CD4-positive, alpha-beta T cell treated with Interleukin-17A for 4 hours (primary cell): Measurements from ENCODE around the gene C6.

Experiments used
- DNase-seq: peaks from one replicate; pipeline ENCODE4 v3.0.0-alpha.2; 2020; ENCODE audit warnings: mixed read lengths

Gene C6

DNA sequence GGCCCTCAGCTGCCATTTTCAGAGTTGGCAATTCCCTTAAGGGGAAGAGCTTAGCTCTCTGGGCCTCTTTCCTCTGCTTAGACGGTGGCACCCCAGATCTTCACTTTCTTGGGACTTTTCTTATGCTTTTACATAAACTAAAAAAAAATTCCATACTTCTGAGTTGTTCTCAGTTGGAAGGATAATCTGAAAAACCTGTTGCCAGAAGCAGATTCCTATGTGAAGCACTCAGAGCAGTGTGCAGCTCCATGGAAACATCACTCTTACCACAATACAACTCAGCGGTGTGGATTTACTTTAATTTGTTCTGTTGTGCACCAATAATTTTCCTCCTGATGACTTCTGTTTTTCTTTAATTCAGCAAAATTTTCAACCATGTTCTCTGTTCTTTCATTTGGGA, 98.1 kb downstream of the C6 start:
- no peak for DNase-seq

DNA sequence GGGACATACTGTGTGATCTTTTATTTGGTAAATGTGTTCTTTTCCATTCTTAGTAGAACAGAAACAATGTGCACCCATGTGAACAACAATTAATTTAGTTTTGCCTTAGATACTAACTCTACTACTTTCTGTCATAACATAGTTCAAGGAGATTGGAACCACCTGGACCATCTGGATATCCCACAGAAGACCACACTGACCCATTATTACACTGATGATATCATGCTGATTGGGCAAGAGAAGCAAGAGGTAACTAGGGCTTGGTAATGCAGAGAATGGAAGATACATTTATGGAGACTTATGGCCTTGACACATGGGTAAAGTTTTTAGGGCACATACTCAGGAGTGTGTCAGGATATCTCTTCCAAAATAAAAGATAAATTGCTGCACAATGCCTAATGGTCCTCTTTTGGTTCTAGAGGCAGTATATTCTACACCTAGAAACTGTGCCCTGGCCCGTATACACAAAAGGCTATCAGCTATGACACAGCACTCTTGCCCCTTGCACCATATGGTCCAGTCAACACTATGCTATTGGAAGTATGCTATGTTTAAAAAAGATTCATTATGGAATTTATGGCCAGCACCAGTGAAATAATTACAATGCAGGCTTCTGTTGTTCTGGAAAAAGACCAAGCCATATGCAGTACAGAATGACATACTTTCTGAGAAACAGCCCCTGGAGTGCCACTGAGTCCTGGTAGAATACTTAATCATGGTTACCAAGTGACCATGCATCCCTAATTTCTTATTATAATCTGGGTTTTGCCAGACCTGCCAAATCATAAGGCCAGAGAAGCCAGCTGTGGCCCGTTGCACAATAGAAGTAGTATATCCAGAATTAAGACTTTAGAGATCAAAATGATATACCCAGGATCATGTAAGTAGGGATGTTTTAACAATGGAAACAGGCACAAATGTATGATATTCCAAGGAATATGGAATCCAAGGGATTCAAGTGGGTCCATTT, 100.6 kb downstream of the C6 start:
- DNase-seq, result no peak

GRCh38 chr5:41109186-41109585, 104.1 kb downstream of the C6 start:
- DNase-seq, result no peak

DNA sequence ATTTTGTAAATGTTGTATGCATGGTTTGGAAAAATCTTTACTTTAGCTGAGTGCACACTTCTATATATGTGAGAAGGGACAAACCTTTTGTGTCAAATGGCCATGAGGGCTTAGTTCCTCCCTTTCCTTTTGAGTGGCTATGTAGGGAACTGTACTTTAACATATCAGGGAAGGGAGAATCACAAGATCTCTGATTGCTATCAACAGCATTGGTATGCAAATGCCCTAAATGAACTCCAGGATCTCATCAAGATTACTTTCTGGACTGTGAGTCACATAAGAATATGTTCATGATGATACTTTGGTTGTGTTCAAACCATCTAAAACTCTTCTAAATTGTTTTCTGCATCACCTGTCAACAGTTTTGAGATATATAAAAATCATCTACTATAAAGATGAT, 111.0 kb downstream of the C6 start:
- DNase-seq, result no peak

- DNase-seq, result no peak
These were observed 115.7 kb downstream of the C6 start for GRCh38 chr5:41097642-41098041.

DNA sequence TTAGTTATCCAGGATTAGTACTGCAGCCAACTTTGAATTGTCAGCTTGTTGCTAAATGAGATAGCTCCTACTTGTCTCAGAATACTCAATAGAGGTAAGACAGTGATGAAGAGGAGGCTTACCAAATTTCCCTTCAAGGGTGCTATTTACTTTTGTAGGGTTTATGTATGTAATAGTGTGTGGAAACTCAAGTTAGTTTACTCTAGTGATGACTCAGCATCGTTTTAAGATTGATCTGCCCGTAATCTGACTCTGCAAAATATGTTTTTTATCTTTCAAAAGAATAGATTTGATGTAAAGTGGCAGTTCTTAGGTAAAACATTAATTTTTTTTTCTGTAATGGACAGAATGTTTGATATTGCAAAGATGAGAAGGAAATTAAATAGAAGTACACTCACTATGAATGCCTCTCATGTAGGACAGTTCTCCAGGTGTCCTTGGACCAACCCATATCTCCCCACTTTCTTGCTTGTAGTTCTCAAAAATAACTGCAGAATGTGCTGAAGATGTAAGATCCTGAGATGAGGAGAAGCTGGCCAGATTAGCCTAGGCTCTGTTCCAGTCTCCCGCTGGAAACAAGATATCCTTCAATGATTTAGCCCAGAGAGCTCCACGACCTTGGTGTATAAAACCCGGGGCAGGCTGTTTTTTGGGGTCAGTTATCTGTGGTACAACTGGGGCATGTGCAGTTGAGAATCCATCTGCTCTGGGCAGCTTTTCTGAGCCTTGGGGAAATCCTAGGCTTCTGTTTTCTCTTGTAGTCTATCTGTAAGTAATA, 117.8 kb downstream of the C6 start:
- no peak for DNase-seq

DNA sequence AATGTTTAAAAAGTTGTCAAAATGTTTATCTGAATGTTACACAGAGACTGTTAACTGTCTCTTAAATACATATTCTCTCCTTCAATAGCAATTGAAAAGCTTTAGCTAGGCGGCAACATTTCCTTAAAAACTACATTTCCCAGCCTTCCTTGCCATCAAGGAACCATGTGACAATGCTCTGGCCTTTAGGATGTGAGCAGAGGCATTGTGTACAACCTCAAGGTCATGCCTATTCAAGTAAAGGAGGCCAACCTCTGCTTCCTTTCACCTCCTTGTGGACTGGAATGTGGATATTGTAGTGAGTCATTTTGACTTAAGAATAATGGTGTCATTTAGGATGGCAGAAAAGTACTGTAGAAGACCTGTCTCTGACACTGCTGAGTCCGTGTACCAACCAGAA, 118.5 kb downstream of the C6 start:
- DNase-seq, result no peak

DNA sequence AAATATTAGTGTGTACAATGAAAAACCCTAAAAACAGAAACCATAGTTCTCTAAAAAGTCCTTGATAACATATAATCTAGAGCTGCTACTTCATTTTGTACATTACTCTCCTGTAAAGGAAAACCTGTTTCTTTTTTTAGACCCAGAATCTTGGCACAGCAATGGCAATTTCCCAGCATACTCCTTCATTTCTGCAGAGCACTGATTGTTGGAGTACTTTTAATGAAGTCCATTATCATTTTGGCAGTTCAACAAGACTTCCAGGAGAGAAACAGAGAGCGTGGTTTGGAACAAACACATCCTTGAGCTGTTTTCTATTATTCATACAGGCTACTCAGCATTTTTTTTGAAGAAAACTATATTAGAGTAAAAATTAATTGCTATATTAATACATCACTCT, 119.5 kb downstream of the C6 start:
- no peak for DNase-seq
